ENCODE data around the gene FBXO48. TPM values are rescaled to one million over a fixed set of nuclear protein-coding genes. Genes with fewer than 3 reads are reported as not detected.

The FBXO48 gene
- total and polyA plus RNA-seq, 2 of the 4 experiments (the other 2 are of a cell fraction) = 0.18 to 0.43 TPM

DNA sequence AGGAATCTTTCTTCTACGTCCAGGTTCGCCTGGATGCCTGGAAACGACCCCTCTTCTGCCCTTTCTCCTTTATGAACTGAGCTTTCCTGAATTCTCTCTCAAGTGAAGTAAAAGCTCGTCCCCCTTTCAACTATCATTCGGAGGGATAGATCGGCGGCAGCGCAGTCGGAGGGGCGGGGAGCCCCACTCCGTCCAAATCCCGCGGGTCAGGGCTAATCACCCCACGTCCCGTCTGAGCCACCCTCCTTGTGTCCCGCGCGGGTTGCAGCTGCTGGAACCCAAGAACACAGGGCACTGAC is 367 bp downstream of the FBXO48 start:
- Histone ChIP-seq H2AK5ac (ENCODE audit: low read depth, low read length) (peak overlapping the region; percentile 71; the same call in 1 of the 2 replicates), H2AK9ac (replicated peaks; ENCODE audit: low read depth, low read length, poor library complexity) (peak overlapping the region; percentile 87), H2BK120ac (ENCODE audit: low read depth, low read length) (peak overlapping the region; percentile 73; the same call in 1 of the 2 replicates), H4K5ac (ENCODE audit: low read depth, low read length) (peak overlapping the region; percentile 18; the same call in 1 of the 2 replicates), H3K27ac (ENCODE audit: insufficient read depth, low read length) (peak overlapping the region; percentile 54), H3K79me1 (ENCODE audit: low read depth in 1 of 2, low read length in 2 of 2) (peaks cover 5 to 13% of the 10 kb centered on the region in 2 experiments), H3K14ac (replicated peaks; ENCODE audit: low read depth, low read length) (peak overlapping the region; percentile 91), H3K23ac (ENCODE audit: low read depth, low read length) (peak overlapping the region; percentile 96), H2BK5ac (ENCODE audit: low read depth, low read length, poor library complexity, severe bottlenecking) (peak overlapping the region; percentile 74), H3K18ac (ENCODE audit: low read depth, low read length) (peak overlapping the region; percentile 16; the same call in 1 of the 2 replicates), H4K8ac (ENCODE audit: low read depth in 2 of 2, low read length in 2 of 2) (peak overlapping the region; percentile 21 to 83; a peak in 2 of 4 replicates), H3K4me2 (ENCODE audit: low read depth, low read length) (peak overlapping the region; percentile 97), H3K9ac (ENCODE audit: low read depth, low read length) (peak overlapping the region; percentile 79), H3K56ac (ENCODE audit: extremely low read depth, insufficient read depth, low read length) (peak overlapping the region; percentile 53; the same call in 1 of the 2 replicates), H2AFZ (replicated peaks; ENCODE audit: low read length, poor library complexity) (peak overlapping the region; percentile 100), H3K9me3 (ENCODE audit: control insufficient read depth, insufficient read depth, low read length) (no peaks in the 10 kb centered on the region), H3K9me1 (ENCODE audit: insufficient read depth, low read length) (0 out of 2 replicates have a peak, but pooled peaks cover 2% of the 10 kb centered on the region), H3K4ac (ENCODE audit: low read depth, low read length) (peak overlapping the region; percentile 84), H4K91ac (ENCODE audit: insufficient read depth, low read depth, low read length) (peak overlapping the region; percentile 86), H4K20me1 (ENCODE audit: insufficient read depth, low read length) (no peaks in the 10 kb centered on the region), H2BK15ac (ENCODE audit: low read depth, low read length) (no peak overlapping the region; the same call in 2 of the 3 replicates), H3K27me3 (ENCODE audit: control insufficient read depth, insufficient read depth, low read length) (no peaks in the 10 kb centered on the region), H3K4me1 (ENCODE audit: control insufficient read depth, insufficient read depth, low read length) (peaks cover 3% of the 10 kb centered on the region; the same call in 1 of the 2 replicates), H3K4me3 (ENCODE audit: insufficient read depth, low read depth, low read length) (peak overlapping the region; percentile 75), H3K36me3 (ENCODE audit: control insufficient read depth, insufficient read depth, low read length) (no peaks in the 10 kb centered on the region), H2BK20ac (ENCODE audit: low read depth, low read length) (no peak overlapping the region)
- no TSS peak for BruUV-seq (replicated peaks)
- POLR2A ChIA-PET (ENCODE audit: unreplicated experiment) = interaction anchor here (0.5 kb wide), 2 partner anchors 272 to 904 kb away, joined by 3 to 4 read pairs; no protein-coding TSS in a partner anchor
- TF ChIP-seq MXI1 (IDR thresholded peaks at IDR 0.05; ENCODE audit: borderline replicate concordance, low read depth, low read length) (0 out of 2 replicates have a peak, but pooled peaks have one; percentile 33), RCOR1 (IDR thresholded peaks at IDR 0.05; ENCODE audit: insufficient replicate concordance, low read length) (no peak), CEBPB (IDR thresholded peaks at IDR 0.05; ENCODE audit: low read depth, low read length) (no peak), MAZ (IDR thresholded peaks at IDR 0.05; ENCODE audit: borderline replicate concordance, low read depth, low read length) (no peak; the same call in 1 of the 2 replicates), MAFK (IDR thresholded peaks at IDR 0.05; ENCODE audit: low read depth, low read length) (no peak)
- TF ChIP-seq, protein P1, sequence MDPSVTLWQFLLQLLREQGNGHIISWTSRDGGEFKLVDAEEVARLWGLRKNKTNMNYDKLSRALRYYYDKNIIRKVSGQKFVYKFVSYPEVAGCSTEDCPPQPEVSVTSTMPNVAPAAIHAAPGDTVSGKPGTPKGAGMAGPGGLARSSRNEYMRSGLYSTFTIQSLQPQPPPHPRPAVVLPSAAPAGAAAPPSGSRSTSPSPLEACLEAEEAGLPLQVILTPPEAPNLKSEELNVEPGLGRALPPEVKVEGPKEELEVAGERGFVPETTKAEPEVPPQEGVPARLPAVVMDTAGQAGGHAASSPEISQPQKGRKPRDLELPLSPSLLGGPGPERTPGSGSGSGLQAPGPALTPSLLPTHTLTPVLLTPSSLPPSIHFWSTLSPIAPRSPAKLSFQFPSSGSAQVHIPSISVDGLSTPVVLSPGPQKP (IDR thresholded peaks at IDR 0.05; ENCODE audit: borderline replicate concordance, low read depth, low read length) = no peak
- WGBS, 2 experiments (ENCODE audit: extremely low coverage in 2 of 2, insufficient read length in 1 of 2) = 0% methylated on average over 2 of the region's 18 CpGs; no CpG with 5 or more reads in 1 of the 2 experiments
- dilution Hi-C loops (cut with HindIII; ENCODE audit: low sequenced_read_pairs, unreplicated experiment) = no loop called here
- no peak for DNase-seq
- intact Hi-C loops (cut with micrococcal nuclease) = loop anchor here (5.0 to 10.0 kb wide), 3 partner anchors 548 to 1361 kb away; partner anchors contain the start of genes ANTXR1 and GMCL1
- ATAC-seq (ENCODE audit: low read depth) = peak; percentile 13
- CTCF ChIA-PET = interaction anchor here (0.6 to 1.2 kb wide), 4 partner anchors 25 to 443 kb away, joined by 3 to 4 read pairs (median 3); no protein-coding TSS in a partner anchor
- in situ Hi-C loops (cut with MboI; ENCODE audit: low sequenced_read_pairs) = loop anchor here (10.0 kb wide), 1 partner anchor 458 kb away; no protein-coding TSS in a partner anchor

All from IMR-90 (cell line).